K562 (cell line): ENCODE measurements around the gene PRDM16. TPM values are rescaled to one million over a fixed set of nuclear protein-coding genes. Genes with fewer than 3 reads are reported as not detected.

Source experiments
- ATAC-seq: fragments of 200-7000 bp; cut with Tn5 transposase; 3 replicates; pipeline ENCODE4 v1.9.1; 2020; ENCODE audit warnings: moderate library complexity
- BruUV-seq: library from RNA; stranded (reverse); fragments of 400-500 nt; replicated peaks from 2 replicates; lab custom pipeline; 2021; lab: Mats Ljungman, UMichigan
- CTCF ChIA-PET: fragments of 300-600 bp; formaldehyde crosslinking; extraction: SDS; loops from one replicate; lab custom pipeline; 2021; ENCODE audit warnings: low intra/inter-chr PET ratio; lab: Yijun Ruan, JAX
- POLR2A ChIA-PET: fragments of 300-600, 350-650 bp; sonication (Branson Sonifier 250); formaldehyde crosslinking; extraction: SDS; loops from one replicate; lab custom pipeline; 2021; ENCODE audit warnings: antibody characterized with exemption, inconsistent platforms; lab: Yijun Ruan, JAX
- DNase-seq, 4 experiments: peaks; one replicate each; pipeline versions ENCODE4 v3.0.0 to v3.0.0-alpha.2; 2011 to 2018; ENCODE audit warnings: low spot score in 3 of 4, mixed read lengths in 3 of 4; ENCODE audit errors: extremely low read depth in 1 of 4
- FAIRE-seq: peaks from 2 replicates; lab custom pipeline; 2011; peaks lifted over from hg19 to GRCh38; lab: Jason Lieb, UNC
- H2AFZ ChIP-seq: 2 replicates; pipeline ENCODE4 v1.6.0; 2011; ENCODE audit warnings: low read depth, low read length, control low read depth, inconsistent platforms
- H3K27ac ChIP-seq: fragments of 200-600 bp; 3 replicates; pipeline ENCODE4 v1.8.0; 2011; ENCODE audit warnings: low read depth, mild to moderate bottlenecking, control low read depth, inconsistent platforms, low read length, moderate library complexity, mixed read lengths; ENCODE audit errors: extremely low read depth
- H3K27me3 ChIP-seq, 2 experiments: fragments of 300-600 bp in 1 of 2; 2 replicates in 1 of 2; 3 replicates in 1 of 2; pipeline versions ENCODE4 v1.6.0 to v1.8.0; 2011; ENCODE audit warnings: inconsistent platforms in 2 of 2, low read length in 2 of 2, mild to moderate bottlenecking in 1 of 2, mixed read lengths in 1 of 2, moderate library complexity in 1 of 2; ENCODE audit not compliant: control insufficient read depth in 2 of 2, insufficient read depth in 2 of 2
- H3K36me3 ChIP-seq: fragments of 300-600 bp; 3 replicates; pipeline ENCODE4 v1.8.0; 2011; ENCODE audit warnings: mild to moderate bottlenecking, low read length, inconsistent platforms; ENCODE audit not compliant: control insufficient read depth, insufficient read depth
- H3K4me1 ChIP-seq, 2 experiments: fragments of 200-600 bp in 1 of 2; replicated peaks in 1 of 2; 2 replicates in 1 of 2; 3 replicates in 1 of 2; pipeline versions ENCODE4 v1.5.1 to v1.8.0; 2011; ENCODE audit warnings: inconsistent platforms in 2 of 2, low read length in 2 of 2, mild to moderate bottlenecking in 1 of 2, mixed read lengths in 1 of 2, moderate library complexity in 1 of 2; ENCODE audit not compliant: control insufficient read depth in 2 of 2, insufficient read depth in 2 of 2
- H3K4me2 ChIP-seq: 2 replicates; pipeline ENCODE4 v1.6.1; 2011; ENCODE audit warnings: low read length, control low read depth, inconsistent platforms, mixed read lengths; ENCODE audit not compliant: insufficient read depth
- H3K4me3 ChIP-seq: fragments of 200-600 bp; sonication (generic), shearing (Covaris generic); 2 replicates; pipeline ENCODE4 v1.5.1; 2016; ENCODE audit warnings: control low read depth, inconsistent platforms
- H3K79me2 ChIP-seq: fragments of 200-600 bp; 3 replicates; pipeline ENCODE4 v1.8.0; 2011; ENCODE audit warnings: low read length, inconsistent platforms; ENCODE audit not compliant: control insufficient read depth, insufficient read depth
- H3K9ac ChIP-seq, 2 experiments: 2 replicates each; pipeline versions ENCODE4 v1.6.0 to v1.6.1; 2011; ENCODE audit warnings: low read depth in 2 of 2, low read length in 2 of 2, control low read depth in 1 of 2, inconsistent platforms in 1 of 2, mild to moderate bottlenecking in 1 of 2, mixed read lengths in 1 of 2; ENCODE audit not compliant: insufficient read depth in 1 of 2
- H3K9me1 ChIP-seq: one replicate; pipeline ENCODE4 v1.6.0; 2011; ENCODE audit warnings: inconsistent platforms, mild to moderate bottlenecking, low read length, moderate library complexity; ENCODE audit not compliant: control insufficient read depth, insufficient read depth
- H3K9me3 ChIP-seq: replicated peaks from 2 replicates; pipeline ENCODE4 v1.5.1; 2011; ENCODE audit warnings: low read depth, low read length, inconsistent platforms; ENCODE audit not compliant: control insufficient read depth, insufficient read depth
- H4K20me1 ChIP-seq: replicated peaks from 2 replicates; pipeline ENCODE4 v1.6.1; 2011; ENCODE audit warnings: low read length, inconsistent platforms, mixed read lengths; ENCODE audit not compliant: control insufficient read depth, insufficient read depth
- BMI1 ChIP-seq: fragments of 150-350 bp; IDR thresholded peaks from 2 replicates; pipeline ENCODE4 v1.6.1; 2014; ENCODE audit warnings: low read length
- GMEB1 ChIP-seq: fragments of 250-450 bp; sonication (Bioruptor Pico); IDR thresholded peaks from 2 replicates; pipeline ENCODE4 v1.4.0; 2020; ENCODE audit warnings: mild to moderate bottlenecking
- OTX1 ChIP-seq: fragments of 450-650 bp; formaldehyde crosslinking; IDR thresholded peaks from 2 replicates; pipeline ENCODE4 v1.4.0; 2022; ENCODE audit warnings: mild to moderate bottlenecking
- POLR3A ChIP-seq: IDR thresholded peaks from 2 replicates; pipeline ENCODE4 v1.6.1; 2011; ENCODE audit warnings: borderline replicate concordance, mild to moderate bottlenecking, moderate library complexity; ENCODE audit not compliant: insufficient read length, insufficient read depth; ENCODE audit errors: extremely low read depth
- RBM15 ChIP-seq: fragments of 200-400 bp; formaldehyde crosslinking; IDR thresholded peaks from 2 replicates; pipeline ENCODE4 v1.6.1; 2018; ENCODE audit warnings: mild to moderate bottlenecking, low read length, moderate library complexity; ENCODE audit not compliant: insufficient read depth
- SIX5 ChIP-seq, 2 experiments: IDR thresholded peaks; 2 replicates each; pipeline ENCODE4 v1.6.1; 2011; ENCODE audit warnings: low read length in 2 of 2, borderline replicate concordance in 1 of 2, low read depth in 1 of 2, mild to moderate bottlenecking in 1 of 2, moderate library complexity in 1 of 2; ENCODE audit not compliant: insufficient read depth in 1 of 2
- SLC30A9 ChIP-seq: fragments of 250-450 bp; sonication (Bioruptor Pico); IDR thresholded peaks from 2 replicates; pipeline ENCODE4 v1.8.0; 2022; ENCODE audit warnings: mild to moderate bottlenecking, moderate library complexity
- SP1 ChIP-seq: sonication (generic); formaldehyde crosslinking; IDR thresholded peaks from 2 replicates; pipeline ENCODE4 v1.8.1; 2022; ENCODE audit warnings: mild to moderate bottlenecking, missing genetic modification reagents
- ZNF184 ChIP-seq: sonication (generic); formaldehyde crosslinking; IDR thresholded peaks from 2 replicates; pipeline ENCODE4 v1.5.0; 2020; ENCODE audit warnings: missing genetic modification reagents
- ZNF280A ChIP-seq: fragments of 450-650 bp; IDR thresholded peaks from 2 replicates; pipeline ENCODE4 v1.6.1; 2018; ENCODE audit warnings: mild to moderate bottlenecking, low read depth; ENCODE audit not compliant: partially characterized antibody
- ZNF764 ChIP-seq: fragments of 250-450 bp; sonication (Bioruptor Pico); IDR thresholded peaks from 2 replicates; pipeline ENCODE4 v1.4.0; 2020; ENCODE audit warnings: low read depth, mild to moderate bottlenecking, moderate library complexity
- WGBS: fragments of 100-300 bp; shearing (Covaris generic); methylation state at CpG from one replicate; pipeline ENCODE4 v1.1.6; 2016; ENCODE audit warnings: low coverage, mixed read lengths; ENCODE audit not compliant: insufficient coverage; ENCODE audit errors: missing lambda C conversion rate; 5-methylcytosine and 5-hydroxymethylcytosine counted together
- in situ Hi-C: fragments of 300-500 bp; cut with MboI; formaldehyde crosslinking; loops from 4 replicates; pipeline ENCODE4 v1.15.0; 2018; ENCODE audit warnings: inconsistent platforms, mixed read lengths
- intact Hi-C: fragments of 100-400 bp; cut with micrococcal nuclease; formaldehyde crosslinking; loops from 2 replicates; pipeline ENCODE4 v1.14.2; 2022
- polyA plus RNA-seq, 8 experiments: library from polyadenylated mRNA; depleted of rRNA in 4 of 8; stranded (reverse) in 5 of 8; unstranded in 3 of 8; fragments of >200 nt; fragmentation: Nextera tagmentation in 2 of 8; fragmentation: Illumina TruSeq in 1 of 8; extraction: Ambion mirVana in 2 of 8; extraction: Trizol in 1 of 8; gene quantifications; 2 replicates each; pipeline versions ENCODE4 v1.2.1 to v1.2.3, GENCODE V29; 2011 to 2014; ENCODE audit warnings: inconsistent platforms in 1 of 8, missing spikeins in 1 of 8
- total RNA-seq, 7 experiments: library from RNA; depleted of rRNA in 6 of 7; stranded (reverse); fragments of >200 nt in 6 of 7; fragmentation: Illumina TruSeq in 2 of 7; extraction: Trizol in 2 of 7; gene quantifications; 2 replicates each; pipeline versions ENCODE4 v1.2.1 to v1.2.3, GENCODE V29; 2011 to 2021; ENCODE audit warnings: low replicate concordance in 1 of 7

PRDM16 gene
- total and polyA plus RNA-seq, 9 of the 15 experiments (the other 6 are each of a cell fraction or from before 2014, with no cell fraction given): 0.10 to 0.27 TPM; not detected in 7

- no peak overlapping the region for H2AFZ ChIP-seq
- peaks cover 33% of the 10 kb centered on the region for H4K20me1 ChIP-seq
- no peak overlapping the region for H3K4me3 ChIP-seq
- peaks cover 4% of the 10 kb centered on the region for H3K9me1 ChIP-seq
- no peak for ATAC-seq
- no peaks in the 10 kb centered on the region for H3K9me3 ChIP-seq
- H3K27ac ChIP-seq: no peak overlapping the region
- no peak for DNase-seq
- ChIA-PET CTCF (no interaction called here), POLR2A (interaction anchor here (0.5 to 1.1 kb wide), 4 partner anchors 9 to 1327 kb away, joined by 3 to 6 read pairs (median 3); no protein-coding TSS in a partner anchor)
- H3K79me2 ChIP-seq: no peaks in the 10 kb centered on the region
- in situ Hi-C loops (no loop called here), intact Hi-C loops (no loop called here)
- no TSS peak for BruUV-seq
- H3K4me2 ChIP-seq: no peak overlapping the region
- peaks cover 0 to 57% of the 10 kb centered on the region in 2 experiments; a peak in 3 of 5 replicates for H3K4me1 ChIP-seq
- H3K9ac ChIP-seq: no peak overlapping the region
- peaks cover 41 to 73% of the 10 kb centered on the region in 2 experiments; a peak in 4 of 5 replicates for H3K27me3 ChIP-seq
- no peaks in the 10 kb centered on the region for H3K36me3 ChIP-seq
- 19% methylated on average over 16 of the region's 16 CpGs for WGBS
- FAIRE-seq: no peak
- TF ChIP-seq GMEB1 (CRISPR knock-in tag) (no peak), SIX5 (IDR thresholded peaks at IDR 0.05; ENCODE audit: borderline replicate concordance in 1 of 2, insufficient read depth in 1 of 2, low read depth in 1 of 2, low read length in 2 of 2) (no peak), BMI1 (no peak), ZNF184 (CRISPR knock-in tag) (no peak), OTX1 (CRISPR knock-in tag) (no peak), POLR3A (no peak), ZNF764 (CRISPR knock-in tag) (no peak), RBM15 (no peak), ZNF280A (no peak), SP1 (no peak), SLC30A9 (CRISPR knock-in tag) (no peak)
Measured at GRCh38 chr1:3466366-3467075, 397.5 kb downstream of the PRDM16 start.
